Thyroid gland (tissue), 4 donors: Measurements from ENCODE around the gene PLEKHB2. TPM values are rescaled to one million over a fixed set of nuclear protein-coding genes. Genes with fewer than 3 reads are reported as not detected.
"Not testable (repeated sequence)": the region's sequence is repeated elsewhere in the genome, so short reads cannot be mapped to it uniquely, and the experiment has no call there.

Source experiments
- DNase-seq, 2 donors: peaks; one replicate each; pipeline ENCODE4 v3.0.0-alpha.2; 2019
- H3K27ac ChIP-seq, 3 donors: fragments of 200-600 bp; sonication (generic); 1 replicate in 2 of 3; 2 replicates in 1 of 3; pipeline ENCODE4 v1.5.1; 2016 to 2019; ENCODE audit warnings: mild to moderate bottlenecking in 1 of 3, moderate library complexity in 1 of 3
- H3K27me3 ChIP-seq: fragments of 200-600 bp; sonication (generic); one replicate; pipeline ENCODE4 v1.5.1; 2019
- H3K36me3 ChIP-seq, 2 donors: fragments of 200-600 bp; sonication (generic); one replicate each; pipeline ENCODE4 v1.5.1; 2016 to 2019
- H3K4me1 ChIP-seq, 2 donors: fragments of 200-600 bp; sonication (generic); one replicate each; pipeline ENCODE4 v1.5.1; 2017 to 2019
- H3K4me3 ChIP-seq, 3 donors: fragments of 200-600 bp; sonication (generic); replicated peaks in 1 of 3; 1 replicate in 2 of 3; 2 replicates in 1 of 3; pipeline ENCODE4 v1.5.1; 2016; ENCODE audit warnings: mild to moderate bottlenecking in 1 of 3
- H3K9me3 ChIP-seq: fragments of 200-600 bp; sonication (generic); one replicate; pipeline ENCODE4 v1.5.1; 2017
- CTCF ChIP-seq, 6 experiments: fragments of 200-600 bp in 3 of 6; fragments of 450-650 bp in 3 of 6; sonication (generic) in 3 of 6; IDR thresholded peaks; one replicate each; pipeline ENCODE4 v1.5.1; 2016 to 2019; ENCODE audit warnings: antibody characterized with exemption in 6 of 6, mild to moderate bottlenecking in 2 of 6, inconsistent platforms in 1 of 6, moderate library complexity in 1 of 6
- POLR2A ChIP-seq, 2 donors: fragments of 450-650 bp; IDR thresholded peaks; one replicate each; pipeline ENCODE4 v1.6.1; 2017; ENCODE audit warnings: antibody characterized with exemption in 2 of 2, mild to moderate bottlenecking in 2 of 2, moderate library complexity in 1 of 2
- WGBS, 2 donors: methylation state at CpG; one replicate each; pipeline ENCODE4 v1.1.5; 2017; 5-methylcytosine and 5-hydroxymethylcytosine counted together
- intact Hi-C: fragments of 100-400 bp; cut with DNase I; formaldehyde crosslinking; loops from one replicate; pipeline ENCODE4 v1.15.1; 2023
- small RNA-seq: library from RNA; depleted of rRNA; stranded (forward); fragments of <200 nt; gene quantifications from one replicate; pipeline ENCODE3, GENCODE V24; 2016
- total RNA-seq, 4 donors: library from RNA; depleted of rRNA; stranded (reverse); fragments of >200 nt; gene quantifications; one replicate each; pipeline ENCODE4 v1.2.3, GENCODE V29; 2016

The PLEKHB2 gene
- total RNA-seq, 4 donors from 2014 or later, result 87.3 to 122 (median 103) TPM

DNA sequence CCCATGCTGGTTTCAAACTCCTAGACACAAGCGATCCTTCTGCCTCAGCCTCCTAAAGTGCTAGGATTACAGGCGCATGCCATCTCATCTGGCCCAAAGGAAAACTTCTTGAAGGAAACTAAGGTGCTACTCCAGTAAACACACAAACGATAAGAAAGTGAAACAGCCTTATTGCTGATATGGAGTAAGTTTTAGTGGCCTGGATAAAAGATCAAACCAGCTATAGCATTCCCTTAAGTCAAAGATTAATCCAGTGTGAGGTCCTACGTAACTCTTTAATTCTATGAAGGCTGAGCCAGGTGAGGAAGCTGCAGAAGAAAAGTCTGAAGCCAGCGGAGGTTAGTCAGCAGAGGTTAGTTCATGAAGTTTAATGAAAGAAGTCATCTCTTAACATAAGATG is 63.4 kb downstream of the PLEKHB2 start:
- Histone ChIP-seq H3K9me3 (no peaks in the 10 kb centered on the region), H3K36me3 (no peaks in the 10 kb centered on the region), H3K4me1 (no peaks in the 10 kb centered on the region), H3K27ac (no peak overlapping the region), H3K27me3 (no peaks in the 10 kb centered on the region), H3K4me3 (no peak overlapping the region)
- intact Hi-C loops, result no loop called here
- WGBS, 2 donors, result 90% methylated on average over 5 of the region's 5 CpGs
- no peak for DNase-seq
- TF ChIP-seq POLR2A (IDR thresholded peaks at IDR 0.05), result no peak
- TF ChIP-seq CTCF (IDR thresholded peaks at IDR 0.05), result no peak

DNA sequence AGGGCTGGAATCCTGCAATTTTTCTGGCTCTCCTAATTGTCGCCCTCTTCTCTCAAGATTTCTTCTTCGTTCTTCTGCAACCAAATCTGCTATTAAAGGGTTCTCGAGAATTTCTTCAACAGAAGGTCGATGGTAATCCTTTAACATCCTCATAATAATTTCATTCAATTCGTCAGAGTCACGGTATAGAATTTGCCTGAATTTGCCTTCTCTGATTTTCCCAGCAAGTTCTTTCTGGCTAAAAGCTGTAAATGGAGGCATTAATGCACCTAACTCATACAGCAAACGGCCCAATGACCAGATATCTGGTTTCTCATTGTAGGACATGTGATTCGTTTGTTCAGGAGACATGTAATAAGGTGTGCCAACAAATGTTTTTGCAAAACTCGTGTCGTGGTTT is 72.9 kb downstream of the PLEKHB2 start:
- H3K27ac ChIP-seq, intact Hi-C loops, H3K36me3 ChIP-seq, H3K4me3 ChIP-seq, H3K9me3 ChIP-seq, DNase-seq, H3K4me1 ChIP-seq, H3K27me3 ChIP-seq: not testable (repeated sequence)
- WGBS, 2 donors, result 92 to 95% methylated on average over 10 of the region's 10 CpGs

DNA sequence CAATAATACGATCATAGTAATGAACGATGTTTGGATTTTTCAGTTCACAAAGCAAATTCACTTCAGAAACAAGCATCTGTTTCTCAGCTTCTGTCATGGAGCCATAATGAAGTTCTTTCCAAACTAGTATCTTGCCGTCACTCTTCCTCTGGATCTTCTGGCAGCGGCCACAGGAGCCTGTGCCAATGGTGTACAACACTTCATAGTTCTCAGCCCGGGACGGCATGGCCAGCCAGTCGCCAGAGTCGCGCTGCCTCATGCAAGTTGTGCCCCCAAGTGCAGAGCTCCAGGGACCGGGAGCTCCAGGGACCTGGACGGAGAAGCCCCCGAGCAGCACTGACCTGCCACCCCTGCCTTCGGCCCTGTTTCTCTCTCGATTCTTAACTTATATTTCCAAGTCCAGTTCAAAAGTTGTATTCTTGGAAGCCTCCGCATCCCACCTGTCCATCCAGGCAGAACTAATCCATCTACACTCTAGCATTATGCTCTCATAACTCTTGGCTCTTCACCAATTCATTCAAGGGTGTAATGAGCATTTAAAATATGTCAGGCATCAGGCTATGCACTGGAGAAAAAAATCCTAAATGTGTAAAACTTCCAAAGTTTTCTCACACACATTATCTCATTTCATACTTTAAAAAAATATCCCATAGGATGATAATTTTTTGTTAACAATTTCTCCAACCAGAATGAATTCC is 73.7 kb downstream of the PLEKHB2 start:
- H3K9me3 ChIP-seq, H3K4me1 ChIP-seq, H3K27ac ChIP-seq, intact Hi-C loops, H3K27me3 ChIP-seq, H3K4me3 ChIP-seq, DNase-seq, H3K36me3 ChIP-seq: not testable (repeated sequence)
- WGBS, 2 donors, result 81 to 85% methylated on average over 15 of the region's 15 CpGs

- H3K4me1 ChIP-seq, H3K4me3 ChIP-seq, H3K36me3 ChIP-seq, DNase-seq, H3K27me3 ChIP-seq, H3K9me3 ChIP-seq, intact Hi-C loops, H3K27ac ChIP-seq: not testable (repeated sequence)
- 74 to 76% methylated on average over 4 of the region's 4 CpGs for WGBS, 2 donors
Observed at GRCh38 chr2:131181451-131181850, 76.3 kb downstream of the PLEKHB2 start.

DNA sequence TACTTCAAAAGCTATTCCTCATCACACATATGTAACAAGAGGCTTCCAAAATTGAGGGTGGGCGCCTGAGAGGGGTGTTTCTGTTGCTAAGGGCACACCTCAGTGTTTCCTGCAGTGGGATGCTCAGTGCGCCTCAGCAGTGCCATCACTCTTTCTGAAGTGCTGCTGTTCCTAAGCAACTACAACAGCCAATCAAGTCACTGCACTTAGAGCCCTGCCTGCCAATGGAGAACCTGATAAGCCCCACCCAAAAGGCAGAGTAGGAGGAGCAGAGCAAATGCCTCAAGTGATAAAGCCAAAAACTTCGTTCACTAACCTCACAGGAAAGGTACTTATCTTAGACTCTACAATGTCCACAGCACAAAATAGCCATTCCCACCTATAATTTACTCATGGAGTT is 88.3 kb downstream of the PLEKHB2 start:
- H3K9me3 ChIP-seq, DNase-seq, H3K4me3 ChIP-seq, H3K36me3 ChIP-seq, H3K4me1 ChIP-seq, intact Hi-C loops, H3K27me3 ChIP-seq, H3K27ac ChIP-seq: not testable (repeated sequence)
- WGBS, 2 donors, result 39 to 48% methylated on average over 3 of the region's 3 CpGs

GRCh38 chr2:131196186-131196585 is 91.0 kb downstream of the PLEKHB2 start:
- intact Hi-C loops, H3K36me3 ChIP-seq, DNase-seq, H3K9me3 ChIP-seq, H3K4me1 ChIP-seq, H3K27ac ChIP-seq, H3K4me3 ChIP-seq, H3K27me3 ChIP-seq: not testable (repeated sequence)
- 77 to 82% methylated on average over 2 of the region's 2 CpGs for WGBS, 2 donors

Small RNA genes within 50 kb of the gene (small RNA-seq; reads per million reads assigned to genes)
- gene AC009477.1, result not detected

Other genes with a start within 250 kb of the PLEKHB2 start
- 100 to 1,000 TPM; 110 to 156 (median 146) TPM for gene FAM168B, start 11.9 kb upstream of the PLEKHB2 start, total RNA-seq
- gene POTEE, start 104.2 kb downstream of the PLEKHB2 start, total RNA-seq, result under 1 TPM in 2 of 4 donors, not detected in 2; 0.11 to 0.40 TPM